ENCODE data around the gene REV1. TPM values are rescaled to one million over a fixed set of nuclear protein-coding genes. Genes with fewer than 3 reads are reported as not detected.

The REV1 gene
- total RNA-seq, 4 donors from 2014 or later = 13.5 to 35.1 (median 17.8) TPM

GRCh38 chr2:99430614-99431291 is 59.1 kb downstream of the REV1 start:
- TF ChIP-seq CTCF (IDR thresholded peaks at IDR 0.05 in 4 of 5, conservative IDR thresholded peaks at IDR 0.05 in 1 of 5) (no peak), POLR2A (IDR thresholded peaks at IDR 0.05) (no peak)
- peaks cover 0 to 27% of the 10 kb centered on the region in 2 donors for H3K36me3 ChIP-seq
- intact Hi-C loops (cut with DNase I; ENCODE audit: low total_unique reads) = no loop called here
- H3K27ac ChIP-seq = no peak overlapping the region
- DNase-seq = no peak
- H3K4me1 ChIP-seq = no peaks in the 10 kb centered on the region
- no peaks in the 10 kb centered on the region for H3K27me3 ChIP-seq
- no peak for ATAC-seq
- H3K9me3 ChIP-seq = no peaks in the 10 kb centered on the region
- in situ Hi-C loops (cut with MboI; ENCODE audit: low sequenced_read_pairs in 4 of 4) = no loop called here
- no peak overlapping the region for H3K4me3 ChIP-seq

- DNase-seq = no peak
- no peak overlapping the region for H3K27ac ChIP-seq
- intact Hi-C loops (cut with DNase I; ENCODE audit: low total_unique reads) (no loop called here), in situ Hi-C loops (cut with MboI; ENCODE audit: low sequenced_read_pairs in 4 of 4) (no loop called here)
- H3K27me3 ChIP-seq = no peaks in the 10 kb centered on the region
- H3K36me3 ChIP-seq = peaks cover 0 to 44% of the 10 kb centered on the region in 2 donors
- ATAC-seq = no peak
- no peak overlapping the region for H3K4me3 ChIP-seq
- H3K4me1 ChIP-seq = peaks cover 8 to 15% of the 10 kb centered on the region in 2 donors
- H3K9me3 ChIP-seq = no peaks in the 10 kb centered on the region
- TF ChIP-seq POLR2A (IDR thresholded peaks at IDR 0.05) = no peak
- no peak for TF ChIP-seq CTCF (IDR thresholded peaks at IDR 0.05 in 4 of 5, conservative IDR thresholded peaks at IDR 0.05 in 1 of 5)
These were observed 64.8 kb downstream of the REV1 start for GRCh38 chr2:99425022-99425421.

- intact Hi-C loops (cut with DNase I; ENCODE audit: low total_unique reads) (no loop called here), in situ Hi-C loops (cut with MboI; ENCODE audit: low sequenced_read_pairs in 4 of 4) (no loop called here)
- Histone ChIP-seq H3K4me1 (peaks cover 8 to 15% of the 10 kb centered on the region in 2 donors), H3K9me3 (no peaks in the 10 kb centered on the region), H3K27me3 (no peaks in the 10 kb centered on the region), H3K27ac (no peak overlapping the region), H3K4me3 (no peak overlapping the region), H3K36me3 (peaks cover 0 to 46% of the 10 kb centered on the region in 2 donors)
- ATAC-seq (no peak), DNase-seq (no peak)
- TF ChIP-seq POLR2A (IDR thresholded peaks at IDR 0.05) = no peak
- TF ChIP-seq CTCF (IDR thresholded peaks at IDR 0.05 in 4 of 5, conservative IDR thresholded peaks at IDR 0.05 in 1 of 5) = no peak
These were observed 65.4 kb downstream of the REV1 start for GRCh38 chr2:99424371-99424770.

GRCh38 chr2:99422599-99422998 is 67.2 kb downstream of the REV1 start:
- Histone ChIP-seq H3K27ac (peak overlapping the region; percentile 1 to 39 (median 24)), H3K4me1 (peaks cover 8 to 15% of the 10 kb centered on the region in 2 donors), H3K9me3 (no peaks in the 10 kb centered on the region), H3K27me3 (no peaks in the 10 kb centered on the region), H3K4me3 (no peak overlapping the region), H3K36me3 (peaks cover 0 to 46% of the 10 kb centered on the region in 2 donors)
- in situ Hi-C loops (cut with MboI; ENCODE audit: low sequenced_read_pairs in 4 of 4) (no loop called here), intact Hi-C loops (cut with DNase I; ENCODE audit: low total_unique reads) (no loop called here)
- ATAC-seq = peak; percentile 49 to 81
- no peak for TF ChIP-seq CTCF (IDR thresholded peaks at IDR 0.05 in 4 of 5, conservative IDR thresholded peaks at IDR 0.05 in 1 of 5)
- no peak for TF ChIP-seq POLR2A (IDR thresholded peaks at IDR 0.05)
- no peak for DNase-seq
